ENCODE measurements around the gene UCP2. TPM values are rescaled to one million over a fixed set of nuclear protein-coding genes. Genes with fewer than 3 reads are reported as not detected.
"Not testable (repeated sequence)": the region's sequence is repeated elsewhere in the genome, so short reads cannot be mapped to it uniquely, and the experiment has no call there.

Gene UCP2
- total and polyA plus RNA-seq, 5 experiments from 2014 or later, result 388 to 1,325 (median 998) TPM

DNA sequence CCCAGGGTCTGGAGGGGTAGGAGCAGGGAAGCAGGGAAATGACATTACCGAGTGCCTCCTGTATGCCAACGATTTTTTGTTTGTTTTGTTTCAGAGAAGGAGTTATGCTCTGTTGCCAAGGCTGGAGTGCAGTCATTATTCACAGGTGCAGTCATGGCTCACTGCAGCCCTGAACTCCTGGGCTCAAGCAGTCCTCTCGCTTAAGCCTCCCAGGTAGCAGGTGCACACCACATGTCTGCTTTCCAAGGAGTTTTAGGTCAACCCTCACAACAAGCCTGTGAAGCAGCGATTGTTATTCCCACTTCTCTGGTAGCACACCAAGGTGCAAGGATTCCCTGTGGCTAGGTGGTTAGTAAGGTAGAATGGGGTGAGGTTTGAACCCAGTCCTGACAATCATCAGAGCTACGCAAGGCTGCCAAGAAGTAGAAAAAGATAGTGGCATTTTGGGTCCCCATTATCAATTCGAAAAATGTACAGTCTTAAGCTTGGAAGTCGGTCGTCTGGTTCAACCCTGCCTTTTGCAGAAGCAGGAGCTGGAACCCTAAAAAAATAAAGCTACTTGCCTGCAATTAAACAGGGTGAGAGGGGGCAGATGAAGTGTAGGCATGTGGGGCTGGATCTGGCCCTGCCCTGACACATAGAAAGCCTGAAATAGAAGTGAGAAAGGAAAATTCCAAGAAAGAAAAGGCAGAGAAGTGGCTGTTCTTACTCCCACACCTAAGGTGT lies 17.1 kb upstream of the UCP2 start:
- POLR2A ChIA-PET, result interaction anchor here (0.9 to 17.2 kb wide), 4 partner anchors 7 to 22 kb away, joined by 3 to 1033 read pairs (median 6); partner anchors contain the start of gene UCP2
- H3K36me3 Mint-ChIP-seq, result peaks cover 5 to 17% (median 10%) of the 10 kb centered on the region in 3 donors
- peaks cover 22 to 84% (median 67%) of the 10 kb centered on the region in 4 donors for H3K4me1 Mint-ChIP-seq
- ATAC-seq, result no peak
- H3K9me3 Mint-ChIP-seq, result no peaks in the 10 kb centered on the region
- peak overlapping the region in 2 of 10 donors; percentile 3 to 36 for H3K4me3 Mint-ChIP-seq
- no peak for DNase-seq
- no peaks in the 10 kb centered on the region for H3K27me3 Mint-ChIP-seq
- peak overlapping the region in 8 of 10 donors; percentile 37 to 76 (median 58) for H3K27ac Mint-ChIP-seq

DNA sequence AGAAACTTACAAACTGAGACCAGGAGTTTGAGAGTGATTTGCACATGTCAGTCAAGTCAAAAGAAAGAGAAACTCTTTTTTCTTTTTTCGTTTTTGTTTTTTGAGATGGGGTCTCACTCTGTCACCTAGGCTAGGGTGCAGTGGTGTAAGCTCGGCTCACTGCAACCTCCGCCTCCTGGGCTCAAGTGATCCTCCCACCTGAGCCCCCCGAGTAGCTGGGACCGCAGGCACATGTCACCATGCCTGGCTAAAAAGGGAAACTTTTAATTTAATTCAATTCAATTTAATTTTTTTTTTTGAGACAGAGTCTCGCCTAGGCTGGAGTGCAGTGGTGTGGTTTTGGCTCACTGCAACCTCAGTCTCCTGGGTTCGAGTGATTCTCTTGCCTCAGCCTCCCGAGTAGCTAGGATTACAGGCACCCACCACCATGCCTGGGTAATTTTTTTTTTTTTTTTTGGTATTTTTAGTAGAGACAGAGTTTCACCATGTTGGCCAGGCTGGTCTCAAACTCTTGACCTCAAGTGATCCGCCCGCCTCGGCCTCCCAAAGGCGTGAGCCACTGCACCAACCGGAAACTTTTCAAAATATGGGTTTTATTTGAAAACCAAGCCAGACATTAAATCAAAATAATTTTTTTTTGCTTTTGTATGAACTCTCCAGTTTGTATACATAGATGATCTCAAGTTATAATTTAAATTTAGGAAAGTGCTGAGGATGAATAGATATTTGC lies 16.4 kb upstream of the UCP2 start:
- DNase-seq, result no peak
- H3K27ac Mint-ChIP-seq, result peak overlapping the region in 7 of 10 donors; percentile 72 to 100 (median 98)

DNA sequence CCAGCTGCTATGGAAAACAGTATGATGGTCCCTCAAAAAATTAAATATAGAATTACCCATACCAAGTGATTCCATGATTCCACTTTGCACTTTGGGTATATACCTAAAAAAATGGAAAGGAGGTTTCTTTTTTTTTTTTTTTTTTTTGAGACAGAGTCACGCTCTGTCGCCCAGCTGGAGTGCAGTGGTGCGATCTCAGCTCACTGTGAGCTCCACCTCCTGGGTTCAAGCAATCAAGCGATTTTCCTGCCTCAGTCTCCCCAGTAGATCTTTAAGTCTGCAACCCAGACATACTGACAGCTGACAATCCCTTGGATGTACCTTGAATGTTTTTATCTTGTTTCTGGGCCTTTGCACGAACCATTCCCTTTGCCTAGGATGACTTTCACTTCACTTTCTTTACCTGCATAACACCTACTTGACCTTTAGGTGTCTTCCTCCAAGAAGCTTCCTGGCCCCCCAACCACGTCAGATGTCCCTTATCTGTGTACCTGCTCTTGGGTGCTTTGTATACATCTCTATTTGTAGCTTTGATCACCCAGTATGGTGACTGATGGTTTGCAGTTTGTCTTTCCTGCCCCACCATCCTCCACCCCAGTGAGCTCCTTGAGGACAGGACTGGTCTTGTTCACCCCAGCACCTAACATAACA lies 14.6 kb upstream of the UCP2 start:
- Mint-ChIP-seq H3K27ac (peak overlapping the region; percentile 94 to 100 (median 98)), H3K4me3 (peak overlapping the region in 9 of 10 donors; percentile 42 to 88 (median 65)), H3K4me1 (peaks cover 18 to 82% (median 54%) of the 10 kb centered on the region in 4 donors), H3K9me3 (no peaks in the 10 kb centered on the region), H3K36me3 (peaks cover 0 to 5% (median 5%) of the 10 kb centered on the region in 3 donors), H3K27me3 (no peaks in the 10 kb centered on the region)
- DNase-seq, result no peak
- ATAC-seq, result no peak
- POLR2A ChIA-PET, result interaction anchor here (0.7 to 17.2 kb wide), 9 partner anchors 7 to 174 kb away, joined by 3 to 1033 read pairs (median 8); partner anchors contain the start of genes C2CD3, PPME1, UCP2 and UCP3

More for the DNA sequence above, 16.4 kb upstream of the UCP2 start:
- Mint-ChIP-seq H3K4me3 (peak overlapping the region in 1 of 10 donors; percentile 3), H3K9me3 (no peaks in the 10 kb centered on the region), H3K27me3 (no peaks in the 10 kb centered on the region), H3K36me3 (peaks cover 5 to 17% (median 10%) of the 10 kb centered on the region in 3 donors), H3K4me1 (peaks cover 20 to 84% (median 63%) of the 10 kb centered on the region in 4 donors)
- POLR2A ChIA-PET, result interaction anchor here (0.6 to 17.2 kb wide), 4 partner anchors 9 to 109 kb away, joined by 4 to 1033 read pairs (median 43); partner anchors contain the start of genes UCP2 and UCP3
- ATAC-seq, result no peak

DNA sequence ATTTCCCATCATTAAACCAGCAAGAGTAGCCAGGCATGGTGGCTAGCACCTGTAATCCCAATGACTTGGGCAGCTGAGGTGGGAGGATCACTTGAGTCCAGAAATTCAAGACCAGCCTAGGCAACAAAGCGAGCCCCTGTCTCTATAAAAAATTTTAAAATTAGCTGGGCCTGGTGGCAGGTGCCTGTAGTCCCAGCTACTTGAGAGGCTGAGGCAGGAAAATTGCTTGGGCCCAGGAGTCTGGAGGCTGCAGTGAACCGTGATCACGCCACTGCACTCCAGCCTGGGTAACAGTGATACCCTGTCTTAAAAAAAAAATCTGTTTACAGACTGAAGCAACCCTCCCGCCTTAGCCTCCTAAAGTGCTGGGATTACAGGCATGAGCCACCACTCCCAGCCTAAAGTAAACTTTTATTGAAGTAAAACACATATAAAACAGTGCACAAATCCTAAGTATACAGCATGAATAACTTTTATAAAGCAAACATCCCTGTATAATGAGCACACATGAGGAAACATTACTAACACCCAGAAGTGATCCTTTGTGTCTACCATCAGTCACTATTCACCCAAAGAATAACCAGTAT lies 13.6 kb upstream of the UCP2 start:
- Mint-ChIP-seq H3K4me3 (peak overlapping the region; percentile 65 to 89 (median 80)), H3K36me3 (peaks cover 0 to 5% (median 2%) of the 10 kb centered on the region in 3 donors), H3K27me3 (no peaks in the 10 kb centered on the region), H3K4me1 (peaks cover 17 to 88% (median 55%) of the 10 kb centered on the region in 4 donors), H3K9me3 (no peaks in the 10 kb centered on the region), H3K27ac (peak overlapping the region; percentile 94 to 100 (median 98))
- ATAC-seq, result peak; percentile 5 to 18
- DNase-seq, result peak in 1 of 10 donors; percentile 27
- POLR2A ChIA-PET, result interaction anchor here (2.1 to 17.2 kb wide), 6 partner anchors 8 to 36 kb away, joined by 10 to 1033 read pairs (median 48); partner anchors contain the start of genes UCP2 and UCP3

DNA sequence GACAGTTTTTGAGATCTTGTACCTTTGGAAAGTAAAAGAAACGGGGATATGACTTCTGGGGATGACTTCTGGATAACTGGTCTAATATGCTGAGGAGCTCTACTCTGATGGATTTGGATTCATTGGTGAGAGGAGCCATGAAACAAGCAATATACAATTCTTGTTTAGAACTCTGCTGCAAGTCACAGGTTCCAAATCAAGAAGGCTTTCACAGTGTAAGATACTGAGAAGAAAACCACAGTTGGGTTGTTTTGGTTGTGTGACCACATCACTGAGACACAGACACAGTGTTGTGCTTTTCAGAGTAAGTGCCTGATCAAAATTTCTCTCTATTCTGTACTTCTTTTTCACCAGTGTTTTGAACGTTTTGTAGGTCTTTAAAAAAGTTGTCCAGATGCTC lies 13.1 kb upstream of the UCP2 start:
- Mint-ChIP-seq H3K9me3 (no peaks in the 10 kb centered on the region), H3K27me3 (no peaks in the 10 kb centered on the region), H3K4me1 (peaks cover 17 to 88% (median 57%) of the 10 kb centered on the region in 4 donors), H3K27ac (peak overlapping the region; percentile 94 to 100 (median 98)), H3K4me3 (peak overlapping the region; percentile 65 to 89 (median 80)), H3K36me3 (no peaks in the 10 kb centered on the region)
- DNase-seq, result peak in 8 of 10 donors; percentile 58 to 89 (median 80)
- ATAC-seq, result peak; percentile 81 to 82
- POLR2A ChIA-PET, result interaction anchor here (0.9 to 17.2 kb wide), 9 partner anchors 9 to 216 kb away, joined by 3 to 1033 read pairs (median 14); partner anchors contain the start of genes UCP2 and UCP3

DNA sequence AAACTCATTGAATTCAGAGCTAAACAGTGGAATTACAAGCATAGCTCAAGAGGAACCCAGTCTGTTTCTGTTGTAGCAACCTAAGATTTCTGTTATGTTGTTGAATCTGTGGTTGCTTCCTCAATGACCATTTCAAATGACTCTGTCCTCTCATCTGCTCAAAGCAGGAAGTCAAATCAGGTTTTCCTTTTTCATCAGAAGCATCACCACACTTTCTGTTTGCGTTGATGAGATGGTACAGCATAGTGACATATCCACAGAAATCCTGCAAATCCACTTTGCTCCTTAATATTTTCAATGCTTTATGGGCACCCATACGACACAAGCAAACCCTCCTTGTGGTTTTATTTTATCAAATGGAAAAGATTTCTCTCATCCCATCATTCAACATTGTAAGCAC lies 12.6 kb upstream of the UCP2 start:
- DNase-seq (peak in 5 of 10 donors; percentile 38 to 93 (median 76)), ATAC-seq (peak; percentile 65 to 75)
- peaks cover 17 to 89% (median 59%) of the 10 kb centered on the region in 4 donors for H3K4me1 Mint-ChIP-seq
- no peaks in the 10 kb centered on the region for H3K36me3 Mint-ChIP-seq
- H3K27me3 Mint-ChIP-seq, result no peaks in the 10 kb centered on the region
- peak overlapping the region; percentile 94 to 100 (median 98) for H3K27ac Mint-ChIP-seq
- no peaks in the 10 kb centered on the region for H3K9me3 Mint-ChIP-seq
- H3K4me3 Mint-ChIP-seq, result peak overlapping the region; percentile 65 to 89 (median 80)
- POLR2A ChIA-PET, result interaction anchor here (0.7 to 17.2 kb wide), 11 partner anchors 9 to 216 kb away, joined by 3 to 1033 read pairs (median 10); partner anchors contain the start of genes UCP2 and UCP3

DNA sequence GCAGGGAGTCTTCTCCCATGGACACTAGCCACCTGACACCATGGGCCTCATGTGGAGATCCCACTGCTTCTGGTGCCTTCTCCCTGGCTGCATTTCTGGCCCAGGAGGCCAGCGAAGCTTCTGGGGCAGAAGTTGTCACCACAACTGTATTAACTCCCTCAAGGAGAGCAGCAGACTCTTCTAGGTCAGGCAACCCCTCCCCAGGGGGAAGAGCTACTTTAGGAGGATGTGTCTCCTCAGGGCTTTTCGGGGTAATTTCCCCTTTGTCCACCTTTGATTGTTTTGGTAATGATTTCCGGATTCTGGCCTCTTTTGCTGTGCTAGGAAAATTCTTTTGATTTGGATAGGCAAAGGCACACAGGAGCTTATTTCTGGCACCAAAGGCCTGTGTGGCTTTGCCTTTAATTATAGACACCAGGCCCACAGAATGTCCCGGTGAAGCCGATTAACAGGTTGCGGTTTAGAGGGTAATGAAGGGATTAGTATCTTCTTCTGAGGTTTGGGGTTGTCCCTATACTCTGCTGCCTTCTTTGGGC lies 8.9 kb upstream of the UCP2 start:
- peak in 1 of 10 donors; percentile 41 for DNase-seq
- POLR2A ChIA-PET, result interaction anchor here (1.4 to 17.2 kb wide), 4 partner anchors 9 to 16 kb away, joined by 3 to 1033 read pairs (median 58); partner anchors contain the start of genes UCP2 and UCP3
- Mint-ChIP-seq H3K36me3 (no peaks in the 10 kb centered on the region), H3K4me1 (peaks cover 10 to 63% (median 40%) of the 10 kb centered on the region in 4 donors), H3K27me3 (no peaks in the 10 kb centered on the region), H3K9me3 (no peaks in the 10 kb centered on the region), H3K27ac (peak overlapping the region in 9 of 10 donors; percentile 65 to 100 (median 94)), H3K4me3 (no peak overlapping the region)
- no peak for ATAC-seq

DNA sequence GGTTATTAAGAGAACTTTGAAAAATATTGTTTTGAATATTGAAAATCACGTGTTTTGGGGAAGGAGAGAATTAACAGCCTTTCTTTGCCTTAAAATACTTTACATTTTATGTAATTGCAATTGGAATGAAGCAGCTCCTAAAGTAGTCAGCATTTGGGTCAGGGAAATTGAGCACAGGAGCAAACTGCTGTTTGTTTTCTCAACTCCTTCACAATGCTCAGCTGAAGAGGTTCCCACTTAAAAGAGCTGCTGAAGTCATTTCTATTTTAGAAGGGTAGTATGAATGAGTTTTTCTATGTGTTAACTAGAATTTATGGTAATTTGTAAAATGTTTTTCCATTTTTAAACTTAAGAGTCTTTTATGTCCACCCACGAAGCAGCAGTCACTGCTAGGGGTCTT lies 8.1 kb upstream of the UCP2 start:
- peak overlapping the region in 3 of 10 donors; percentile 32 to 54 (median 50) for H3K4me3 Mint-ChIP-seq
- no peaks in the 10 kb centered on the region for H3K9me3 Mint-ChIP-seq
- peaks cover 6 to 57% (median 33%) of the 10 kb centered on the region in 4 donors for H3K4me1 Mint-ChIP-seq
- H3K27me3 Mint-ChIP-seq, result no peaks in the 10 kb centered on the region
- DNase-seq (no peak), ATAC-seq (no peak)
- H3K36me3 Mint-ChIP-seq, result no peaks in the 10 kb centered on the region
- POLR2A ChIA-PET, result interaction anchor here (7.4 to 17.2 kb wide), 2 partner anchors 13 to 14 kb away, joined by 105 to 1033 read pairs; partner anchors contain the start of gene UCP2
- peak overlapping the region in 9 of 10 donors; percentile 32 to 100 (median 94) for H3K27ac Mint-ChIP-seq

DNA sequence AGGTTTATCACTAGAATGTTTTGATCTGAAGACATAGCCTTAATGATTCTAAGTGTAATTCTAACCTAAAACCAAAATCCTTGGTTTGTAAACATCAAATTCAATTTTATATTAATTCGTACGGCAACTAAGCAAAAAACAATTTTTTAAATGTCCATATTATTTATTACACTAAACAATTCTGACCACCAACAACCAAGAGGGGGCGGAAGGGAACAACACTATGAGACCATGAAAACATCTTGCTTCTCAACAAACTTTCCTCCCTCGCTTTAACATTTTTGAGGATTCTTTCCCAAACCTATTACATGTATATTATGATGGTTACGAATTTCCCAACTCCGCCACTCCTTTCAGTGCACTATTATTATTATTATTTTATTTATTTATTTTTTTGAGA lies 6.5 kb upstream of the UCP2 start:
- Mint-ChIP-seq H3K9me3 (no peaks in the 10 kb centered on the region), H3K27ac (no peak overlapping the region), H3K36me3 (no peaks in the 10 kb centered on the region), H3K4me3 (no peak overlapping the region), H3K27me3 (no peaks in the 10 kb centered on the region), H3K4me1 (peaks cover 3 to 51% (median 23%) of the 10 kb centered on the region in 4 donors)
- no peak for ATAC-seq
- no peak for DNase-seq
- POLR2A ChIA-PET, result interaction anchor here (0.9 to 24.6 kb wide), 4 partner anchors 9 to 21 kb away, joined by 3 to 1033 read pairs (median 784); partner anchors contain the start of gene UCP2

DNA sequence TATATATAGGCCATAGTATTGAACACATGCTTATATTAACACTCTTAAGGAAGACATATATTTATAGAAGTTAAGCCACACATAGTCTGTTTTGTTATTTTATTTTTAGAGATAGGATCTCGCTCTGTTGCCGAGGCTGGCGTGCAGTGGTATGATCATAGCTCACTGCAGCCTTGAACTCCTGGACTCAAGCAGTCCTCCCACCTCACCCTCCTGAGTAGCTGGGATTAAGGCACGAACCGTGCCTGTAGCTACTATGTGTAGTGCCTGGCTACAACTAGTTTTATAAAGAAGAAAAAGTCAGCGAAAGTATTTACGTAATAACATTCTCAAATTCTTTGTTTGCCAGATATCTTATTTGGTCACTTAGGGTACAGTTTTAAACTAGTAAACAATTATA lies 5.6 kb upstream of the UCP2 start:
- Mint-ChIP-seq H3K27ac (peak overlapping the region in 1 of 10 donors; percentile 86), H3K36me3 (no peaks in the 10 kb centered on the region)

DNA sequence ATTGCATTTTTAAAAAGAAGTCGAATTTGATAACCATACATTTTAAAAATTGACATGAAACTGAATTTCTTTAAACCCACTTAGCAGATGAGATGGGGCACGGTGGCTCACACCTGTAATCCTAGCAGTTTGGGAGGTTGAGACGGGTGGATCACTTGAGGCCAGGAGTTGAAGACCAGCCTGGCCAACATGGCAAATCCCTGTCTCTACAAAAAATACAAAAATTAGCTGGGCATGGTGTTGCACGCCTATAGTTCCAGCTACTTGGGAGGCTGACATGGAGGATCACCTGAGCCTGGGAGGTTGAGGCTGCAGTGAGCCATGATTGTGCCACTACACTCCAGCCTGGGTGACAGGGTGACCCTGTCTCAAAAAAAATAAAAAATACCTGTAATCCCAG lies 3.0 kb upstream of the UCP2 start:
- not testable (repeated sequence) for H3K9me3 Mint-ChIP-seq, H3K27me3 Mint-ChIP-seq, DNase-seq, H3K4me3 Mint-ChIP-seq, ATAC-seq
- Mint-ChIP-seq H3K36me3 (peaks cover 14 to 21% (median 21%) of the 10 kb centered on the region in 3 donors), H3K4me1 (peaks cover 16 to 41% (median 21%) of the 10 kb centered on the region in 4 donors), H3K27ac (peak overlapping the region in 5 of 10 donors; percentile 37 to 98 (median 63))
- POLR2A ChIA-PET, result interaction anchor here (14.0 to 24.6 kb wide), 2 partner anchors 12 to 17 kb away, joined by 534 to 1033 read pairs; no protein-coding TSS in a partner anchor

More for the DNA sequence above, 5.6 kb upstream of the UCP2 start:
- DNase-seq (no peak), ATAC-seq (no peak)
- POLR2A ChIA-PET, result interaction anchor here (0.9 to 24.6 kb wide), 3 partner anchors 8 to 20 kb away, joined by 3 to 1033 read pairs (median 534); no protein-coding TSS in a partner anchor
- H3K27me3 Mint-ChIP-seq, result no peaks in the 10 kb centered on the region
- H3K9me3 Mint-ChIP-seq, result no peaks in the 10 kb centered on the region
- no peak overlapping the region for H3K4me3 Mint-ChIP-seq
- H3K4me1 Mint-ChIP-seq, result peaks cover 11 to 52% (median 31%) of the 10 kb centered on the region in 4 donors

Measured in naive thymus-derived CD8-positive, alpha-beta T cell (primary cell).